Measurements from ENCODE around the gene DDR2.

DNA sequence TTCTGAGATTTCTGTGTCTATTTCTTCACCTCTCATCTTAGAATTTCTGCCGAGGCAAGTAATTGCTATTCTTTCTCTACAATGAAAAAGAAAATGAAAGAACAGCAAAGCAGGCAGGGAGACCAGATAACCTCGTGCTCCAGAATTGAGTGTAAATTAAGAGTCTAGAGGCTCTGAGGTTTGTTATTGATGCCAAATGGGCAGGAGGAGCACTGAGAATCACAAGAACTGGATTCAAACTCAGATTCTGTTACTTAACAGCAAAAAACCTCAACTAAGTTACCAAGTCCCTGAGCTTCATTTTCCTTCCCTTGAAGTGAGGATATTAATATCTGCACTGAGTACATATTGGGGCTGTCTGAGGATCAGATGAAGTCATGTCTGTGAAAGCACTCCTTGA, 5.5 kb upstream of the DDR2 start:
- TF ChIP-seq, protein P1, sequence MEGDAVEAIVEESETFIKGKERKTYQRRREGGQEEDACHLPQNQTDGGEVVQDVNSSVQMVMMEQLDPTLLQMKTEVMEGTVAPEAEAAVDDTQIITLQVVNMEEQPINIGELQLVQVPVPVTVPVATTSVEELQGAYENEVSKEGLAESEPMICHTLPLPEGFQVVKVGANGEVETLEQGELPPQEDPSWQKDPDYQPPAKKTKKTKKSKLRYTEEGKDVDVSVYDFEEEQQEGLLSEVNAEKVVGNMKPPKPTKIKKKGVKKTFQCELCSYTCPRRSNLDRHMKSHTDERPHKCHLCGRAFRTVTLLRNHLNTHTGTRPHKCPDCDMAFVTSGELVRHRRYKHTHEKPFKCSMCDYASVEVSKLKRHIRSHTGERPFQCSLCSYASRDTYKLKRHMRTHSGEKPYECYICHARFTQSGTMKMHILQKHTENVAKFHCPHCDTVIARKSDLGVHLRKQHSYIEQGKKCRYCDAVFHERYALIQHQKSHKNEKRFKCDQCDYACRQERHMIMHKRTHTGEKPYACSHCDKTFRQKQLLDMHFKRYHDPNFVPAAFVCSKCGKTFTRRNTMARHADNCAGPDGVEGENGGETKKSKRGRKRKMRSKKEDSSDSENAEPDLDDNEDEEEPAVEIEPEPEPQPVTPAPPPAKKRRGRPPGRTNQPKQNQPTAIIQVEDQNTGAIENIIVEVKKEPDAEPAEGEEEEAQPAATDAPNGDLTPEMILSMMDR (IDR thresholded peaks at IDR 0.05), result no peak
- no peak for TF ChIP-seq POLR2A (IDR thresholded peaks at IDR 0.05)
